Activated T-cell treated with anti-CD3 and anti-CD28 coated beads for 24 hours (primary cell): ENCODE data around the gene TMEM129.
"Not testable (repeated sequence)": the region's sequence is repeated elsewhere in the genome, so short reads cannot be mapped to it uniquely, and the experiment has no call there.

ENCODE experiments used
- DNase-seq: peaks from one replicate; pipeline ENCODE4 v3.0.0-alpha.2; 2020; ENCODE audit warnings: low read depth

Gene TMEM129

GRCh38 chr4:1720163-1720983 lies 750 bp downstream of the TMEM129 start:
- DNase-seq, result no peak

- no peak for DNase-seq
These were observed 2.9 kb downstream of the TMEM129 start for GRCh38 chr4:1718095-1718850.

GRCh38 chr4:1717129-1718094 lies 3.7 kb downstream of the TMEM129 start:
- no peak for DNase-seq

- DNase-seq, result no peak
These were observed 4.8 kb downstream of the TMEM129 start for GRCh38 chr4:1716065-1716945.

- DNase-seq, result no peak
These were observed 5.9 kb downstream of the TMEM129 start for GRCh38 chr4:1715002-1715758.

GRCh38 chr4:1714303-1715001 lies 6.7 kb downstream of the TMEM129 start:
- no peak for DNase-seq

- no peak for DNase-seq
These were observed 7.9 kb downstream of the TMEM129 start for GRCh38 chr4:1713003-1713851.

- DNase-seq, result peak; percentile 99
These were observed 8.7 kb downstream of the TMEM129 start, which contains the start of gene SLBP for GRCh38 chr4:1712216-1713002. SLBP (minus strand) TSS chr4:1712319; CDS start chr4:1712188, 131 bp downstream.

GRCh38 chr4:1711571-1712215 lies 9.4 kb downstream of the TMEM129 start:
- DNase-seq, result no peak

- DNase-seq, result no peak
These were observed 10.0 kb downstream of the TMEM129 start for GRCh38 chr4:1711055-1711570.

- no peak for DNase-seq
These were observed 12.5 kb downstream of the TMEM129 start for GRCh38 chr4:1708581-1708980.

- DNase-seq, result no peak
These were observed 14.8 kb downstream of the TMEM129 start for GRCh38 chr4:1706358-1706757.

- DNase-seq, result no peak
These were observed 15.4 kb downstream of the TMEM129 start for GRCh38 chr4:1705732-1706131.

GRCh38 chr4:1703867-1704266 lies 17.3 kb downstream of the TMEM129 start:
- no peak for DNase-seq

GRCh38 chr4:1701671-1702070 lies 19.5 kb downstream of the TMEM129 start:
- not testable (repeated sequence) for DNase-seq

GRCh38 chr4:1695913-1696312 lies 25.2 kb downstream of the TMEM129 start:
- DNase-seq, result no peak
